GM12878 (cell line): ENCODE data around the gene ERAS. TPM values are rescaled to one million over a fixed set of nuclear protein-coding genes. Genes with fewer than 3 reads are reported as not detected.

Experiments used
- ATAC-seq: fragments of 200-7000 bp; cut with Tn5 transposase; 3 replicates; pipeline ENCODE4 v1.9.1; 2020; ENCODE audit warnings: mild to moderate bottlenecking, moderate library complexity
- BruUV-seq: library from RNA; stranded (reverse); fragments of 400-500 nt; replicated peaks from 2 replicates; lab custom pipeline; 2021; lab: Mats Ljungman, UMichigan
- CTCF ChIA-PET: fragments of 300-600 bp; sonication (Branson Sonifier 250); formaldehyde crosslinking; extraction: SDS; loops from one replicate; lab custom pipeline; 2021; ENCODE audit warnings: inconsistent platforms; lab: Yijun Ruan, JAX
- POLR2A ChIA-PET: fragments of 350-600 bp; formaldehyde crosslinking; extraction: SDS; loops from one replicate; lab custom pipeline; 2021; ENCODE audit warnings: inconsistent platforms; lab: Charles Lee
- RAD21 ChIA-PET: fragments of 300-600 bp; sonication (Branson Sonifier 250); formaldehyde crosslinking; loops from one replicate; lab custom pipeline; 2023; ENCODE audit warnings: antibody characterized with exemption; ENCODE audit not compliant: unreplicated experiment; lab: Charles Lee
- SMC1A ChIA-PET: fragments of 300-600 bp; sonication (Branson Sonifier 250); formaldehyde crosslinking; loops from one replicate; lab custom pipeline; 2023; ENCODE audit not compliant: unreplicated experiment, uncharacterized antibody; lab: Charles Lee
- DNase-seq: peaks from one replicate; pipeline ENCODE4 v3.0.0-alpha.2; 2011; ENCODE audit warnings: low read depth, low spot score
- FAIRE-seq: peaks from 3 replicates; lab custom pipeline; 2011; peaks lifted over from hg19 to GRCh38; lab: Jason Lieb, UNC
- H2AFZ ChIP-seq: 2 replicates; pipeline ENCODE4 v1.6.0; 2011; ENCODE audit warnings: low read depth, low read length, control low read depth; ENCODE audit not compliant: control insufficient read depth
- H3K27ac ChIP-seq: 2 replicates; pipeline ENCODE4 v1.5.1; 2011; ENCODE audit warnings: control low read depth; ENCODE audit not compliant: control insufficient read depth, insufficient read depth
- H3K27me3 ChIP-seq, 2 experiments: replicated peaks in 1 of 2; 2 replicates each; pipeline versions ENCODE4 v1.6.0 to v1.6.1; 2011; ENCODE audit warnings: low read length in 1 of 2; ENCODE audit not compliant: control insufficient read depth in 2 of 2, insufficient read depth in 2 of 2
- H3K36me3 ChIP-seq, 2 experiments: 2 replicates each; pipeline ENCODE4 v1.5.1; 2011; ENCODE audit warnings: low read length in 1 of 2; ENCODE audit not compliant: control insufficient read depth in 2 of 2, insufficient read depth in 2 of 2
- H3K4me1 ChIP-seq: 2 replicates; pipeline ENCODE4 v1.6.1; 2011; ENCODE audit warnings: mild to moderate bottlenecking, low read length, moderate library complexity, mixed read lengths; ENCODE audit not compliant: control insufficient read depth, insufficient read depth
- H3K4me2 ChIP-seq: 2 replicates; pipeline ENCODE4 v1.6.0; 2011; ENCODE audit warnings: control low read depth; ENCODE audit not compliant: control insufficient read depth, insufficient read depth
- H3K4me3 ChIP-seq: fragments of 200-600 bp; sonication (generic); 2 replicates; pipeline ENCODE4 v1.5.1; 2016
- H3K79me2 ChIP-seq: 2 replicates; pipeline ENCODE4 v1.6.0; 2011; ENCODE audit warnings: low read length; ENCODE audit not compliant: control insufficient read depth, insufficient read depth
- H3K9ac ChIP-seq: 2 replicates; pipeline ENCODE4 v1.8.0; 2011; ENCODE audit warnings: low read length, control low read depth, mixed read lengths; ENCODE audit not compliant: control insufficient read depth, insufficient read depth
- H3K9me3 ChIP-seq: replicated peaks from 3 replicates; pipeline ENCODE4 v1.5.1; 2011; ENCODE audit warnings: mild to moderate bottlenecking, low read length; ENCODE audit not compliant: control insufficient read depth, insufficient read depth
- H4K20me1 ChIP-seq: 2 replicates; pipeline ENCODE4 v1.6.0; 2011; ENCODE audit not compliant: control insufficient read depth, insufficient read depth
- DPF2 ChIP-seq: fragments of 450-650 bp; IDR thresholded peaks from 2 replicates; pipeline ENCODE4 v1.6.1; 2017; ENCODE audit warnings: mild to moderate bottlenecking
- IRF4 ChIP-seq: IDR thresholded peaks from 2 replicates; pipeline ENCODE4 v1.6.1; 2011; ENCODE audit warnings: low read depth, low read length
- KDM1A ChIP-seq: fragments of 200-600 bp; sonication (generic); IDR thresholded peaks from 2 replicates; pipeline ENCODE4 v1.6.1; 2016; ENCODE audit warnings: borderline replicate concordance
- MYC ChIP-seq: IDR thresholded peaks from 2 replicates; pipeline ENCODE4 v1.6.1; 2011; ENCODE audit warnings: mild to moderate bottlenecking, low read length, moderate library complexity, inconsistent platforms; ENCODE audit not compliant: insufficient read depth, insufficient replicate concordance, insufficient read length, severe bottlenecking
- NFIC ChIP-seq: IDR thresholded peaks from 2 replicates; pipeline ENCODE4 v1.6.1; 2012; ENCODE audit warnings: low read depth, mild to moderate bottlenecking, inconsistent platforms, low read length, moderate library complexity
- SUPT20H ChIP-seq: IDR thresholded peaks from 2 replicates; pipeline ENCODE4 v1.6.1; 2011; ENCODE audit warnings: low read depth, mild to moderate bottlenecking, low read length, moderate library complexity, borderline replicate concordance; ENCODE audit not compliant: control insufficient read depth
- TCF12 ChIP-seq: IDR thresholded peaks from 2 replicates; pipeline ENCODE4 v1.6.1; 2011; ENCODE audit warnings: low read depth, mild to moderate bottlenecking, low read length
- TCF3 ChIP-seq: IDR thresholded peaks from 2 replicates; pipeline ENCODE4 v1.6.1; 2012; ENCODE audit warnings: low read depth, mild to moderate bottlenecking, low read length, borderline replicate concordance; ENCODE audit not compliant: insufficient read depth
- TCF7 ChIP-seq: IDR thresholded peaks from 2 replicates; pipeline ENCODE4 v1.6.1; 2014; ENCODE audit warnings: antibody characterized with exemption, borderline replicate concordance
- ZNF207 ChIP-seq: fragments of 450-650 bp; IDR thresholded peaks from 2 replicates; pipeline ENCODE4 v1.6.1; 2014; ENCODE audit warnings: antibody characterized with exemption, mild to moderate bottlenecking, borderline replicate concordance
- ZSCAN29 ChIP-seq: fragments of 450-650 bp; IDR thresholded peaks from 2 replicates; pipeline ENCODE4 v1.6.1; 2017; ENCODE audit warnings: mild to moderate bottlenecking, moderate library complexity
- WGBS: methylation state at CpG from one replicate; pipeline ENCODE4 v1.1.6; 2016; ENCODE audit warnings: low lambda C conversion rate; ENCODE audit not compliant: insufficient replicate concordance, insufficient coverage; ENCODE audit errors: missing lambda C conversion rate; 5-methylcytosine and 5-hydroxymethylcytosine counted together
- in situ Hi-C: fragments of 300-500 bp; cut with MboI; formaldehyde crosslinking; loops from 9 replicates; pipeline ENCODE4 v1.14.3; 2018; ENCODE audit warnings: mixed read lengths
- intact Hi-C: fragments of 100-400 bp; cut with micrococcal nuclease; formaldehyde crosslinking; loops from one replicate; pipeline ENCODE4 v1.14.2; 2022; ENCODE audit not compliant: unreplicated experiment
- polyA plus RNA-seq, 11 experiments: library from polyadenylated mRNA; depleted of rRNA in 4 of 11; unstranded in 6 of 11; stranded (reverse) in 5 of 11; fragments of >200 nt; fragmentation: Nextera tagmentation in 4 of 11; fragmentation: Illumina TruSeq in 1 of 11; extraction: Ambion mirVana in 4 of 11; extraction: Trizol in 1 of 11; gene quantifications; 1 replicate in 1 of 11; 2 replicates in 10 of 11; pipeline versions ENCODE4 v1.2.1 to v1.2.3, GENCODE V29; 2011 to 2016; ENCODE audit warnings: inconsistent platforms in 2 of 11, missing spikeins in 2 of 11, low read depth in 1 of 11
- total RNA-seq, 4 experiments: library from RNA; depleted of rRNA in 3 of 4; stranded (reverse); fragments of >200 nt in 3 of 4; fragmentation: Illumina TruSeq in 1 of 4; extraction: Trizol in 1 of 4; gene quantifications; 2 replicates each; pipeline versions ENCODE4 v1.2.1 to v1.2.3, GENCODE V29; 2013 to 2021
- TF ChIP-seq, protein P1 (sequence below): fragments of 450-650 bp; IDR thresholded peaks from 2 replicates; pipeline ENCODE4 v1.6.1; 2016; ENCODE audit warnings: mild to moderate bottlenecking, moderate library complexity, borderline replicate concordance

Gene ERAS
- total and polyA plus RNA-seq, 10 of the 15 experiments (the other 5 are each of a cell fraction or from before 2014, with no cell fraction given), result not detected

DNA sequence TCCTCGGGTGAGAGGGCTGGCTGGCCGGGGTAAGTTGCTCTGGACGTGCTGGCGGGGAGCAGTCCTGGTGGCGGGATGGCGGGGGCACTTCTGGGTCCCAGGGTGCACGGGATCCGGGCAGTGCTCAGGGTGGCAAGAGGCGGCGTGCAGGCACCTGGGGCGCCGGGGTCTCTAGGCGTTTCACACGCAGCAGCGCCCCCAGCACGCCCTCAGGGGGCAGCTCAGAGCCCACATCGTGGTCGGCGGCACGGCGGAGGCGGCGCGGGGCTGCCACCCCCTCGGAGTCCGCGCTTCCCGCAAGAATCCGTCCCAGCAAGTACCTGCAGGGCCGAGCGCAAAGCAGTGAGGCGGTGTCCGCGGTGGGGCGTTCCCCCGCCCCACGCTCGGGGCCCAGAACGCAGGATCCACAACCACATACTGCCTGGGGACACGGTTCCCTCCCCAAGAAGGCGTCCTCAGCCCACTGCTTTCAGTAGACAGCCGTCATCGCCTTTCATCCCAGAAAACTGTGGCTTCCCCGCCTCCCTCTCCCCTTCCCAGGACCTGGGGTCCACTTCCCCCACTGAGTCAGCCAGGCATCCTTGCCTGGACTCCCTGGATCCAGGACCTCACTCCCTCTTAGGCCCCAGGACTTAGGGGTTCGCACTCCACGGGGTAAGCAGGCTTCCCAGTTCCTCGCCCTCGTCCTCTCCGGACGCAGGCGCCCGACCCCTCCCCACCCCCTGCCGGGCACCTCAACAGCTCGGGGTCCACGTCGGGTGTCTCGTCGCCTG is 5.0 kb downstream of the ERAS start:
- no peak for TF ChIP-seq MYC
- no peak for TF ChIP-seq TCF3
- TF ChIP-seq KDM1A, result no peak
- TF ChIP-seq, protein P1, sequence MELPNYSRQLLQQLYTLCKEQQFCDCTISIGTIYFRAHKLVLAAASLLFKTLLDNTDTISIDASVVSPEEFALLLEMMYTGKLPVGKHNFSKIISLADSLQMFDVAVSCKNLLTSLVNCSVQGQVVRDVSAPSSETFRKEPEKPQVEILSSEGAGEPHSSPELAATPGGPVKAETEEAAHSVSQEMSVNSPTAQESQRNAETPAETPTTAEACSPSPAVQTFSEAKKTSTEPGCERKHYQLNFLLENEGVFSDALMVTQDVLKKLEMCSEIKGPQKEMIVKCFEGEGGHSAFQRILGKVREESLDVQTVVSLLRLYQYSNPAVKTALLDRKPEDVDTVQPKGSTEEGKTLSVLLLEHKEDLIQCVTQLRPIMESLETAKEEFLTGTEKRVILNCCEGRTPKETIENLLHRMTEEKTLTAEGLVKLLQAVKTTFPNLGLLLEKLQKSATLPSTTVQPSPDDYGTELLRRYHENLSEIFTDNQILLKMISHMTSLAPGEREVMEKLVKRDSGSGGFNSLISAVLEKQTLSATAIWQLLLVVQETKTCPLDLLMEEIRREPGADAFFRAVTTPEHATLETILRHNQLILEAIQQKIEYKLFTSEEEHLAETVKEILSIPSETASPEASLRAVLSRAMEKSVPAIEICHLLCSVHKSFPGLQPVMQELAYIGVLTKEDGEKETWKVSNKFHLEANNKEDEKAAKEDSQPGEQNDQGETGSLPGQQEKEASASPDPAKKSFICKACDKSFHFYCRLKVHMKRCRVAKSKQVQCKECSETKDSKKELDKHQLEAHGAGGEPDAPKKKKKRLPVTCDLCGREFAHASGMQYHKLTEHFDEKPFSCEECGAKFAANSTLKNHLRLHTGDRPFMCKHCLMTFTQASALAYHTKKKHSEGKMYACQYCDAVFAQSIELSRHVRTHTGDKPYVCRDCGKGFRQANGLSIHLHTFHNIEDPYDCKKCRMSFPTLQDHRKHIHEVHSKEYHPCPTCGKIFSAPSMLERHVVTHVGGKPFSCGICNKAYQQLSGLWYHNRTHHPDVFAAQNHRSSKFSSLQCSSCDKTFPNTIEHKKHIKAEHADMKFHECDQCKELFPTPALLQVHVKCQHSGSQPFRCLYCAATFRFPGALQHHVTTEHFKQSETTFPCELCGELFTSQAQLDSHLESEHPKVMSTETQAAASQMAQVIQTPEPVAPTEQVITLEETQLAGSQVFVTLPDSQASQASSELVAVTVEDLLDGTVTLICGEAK, result no peak
- TF ChIP-seq NFIC, result no peak
- TF ChIP-seq DPF2, result no peak
- TF ChIP-seq IRF4, result no peak
- TF ChIP-seq SUPT20H, result no peak
- TF ChIP-seq TCF12, result no peak
- no peak for TF ChIP-seq ZNF207
- no peak for TF ChIP-seq ZSCAN29
- TF ChIP-seq TCF7, result no peak
- Histone ChIP-seq H3K4me3 (no peak overlapping the region), H3K4me2 (no peak overlapping the region), H2AFZ (no peak overlapping the region), H3K79me2 (no peaks in the 10 kb centered on the region), H3K27me3 (0 out of 4 replicates have a peak, but pooled peaks cover 0 to 2% of the 10 kb centered on the region in 2 experiments), H3K36me3 (no peaks in the 10 kb centered on the region), H3K27ac (no peak overlapping the region), H3K9me3 (no peaks in the 10 kb centered on the region; the same call in 2 of the 3 replicates), H3K4me1 (no peaks in the 10 kb centered on the region), H4K20me1 (no peaks in the 10 kb centered on the region), H3K9ac (no peak overlapping the region)
- ChIA-PET RAD21 (no interaction called here), POLR2A (interaction anchor here (0.7 kb wide), 1 partner anchor 192 kb away, joined by 3 read pairs; no protein-coding TSS in a partner anchor), CTCF (no interaction called here), SMC1A (no interaction called here)
- in situ Hi-C loops (no loop called here), intact Hi-C loops (no loop called here)
- FAIRE-seq, result no peak
- no peak for ATAC-seq
- BruUV-seq, result no TSS peak
- WGBS, result 48% methylated on average over 15 of the region's 58 CpGs
- DNase-seq, result no peak
